Measurements from ENCODE around the gene ARHGEF18.

ARHGEF18 gene

DNA sequence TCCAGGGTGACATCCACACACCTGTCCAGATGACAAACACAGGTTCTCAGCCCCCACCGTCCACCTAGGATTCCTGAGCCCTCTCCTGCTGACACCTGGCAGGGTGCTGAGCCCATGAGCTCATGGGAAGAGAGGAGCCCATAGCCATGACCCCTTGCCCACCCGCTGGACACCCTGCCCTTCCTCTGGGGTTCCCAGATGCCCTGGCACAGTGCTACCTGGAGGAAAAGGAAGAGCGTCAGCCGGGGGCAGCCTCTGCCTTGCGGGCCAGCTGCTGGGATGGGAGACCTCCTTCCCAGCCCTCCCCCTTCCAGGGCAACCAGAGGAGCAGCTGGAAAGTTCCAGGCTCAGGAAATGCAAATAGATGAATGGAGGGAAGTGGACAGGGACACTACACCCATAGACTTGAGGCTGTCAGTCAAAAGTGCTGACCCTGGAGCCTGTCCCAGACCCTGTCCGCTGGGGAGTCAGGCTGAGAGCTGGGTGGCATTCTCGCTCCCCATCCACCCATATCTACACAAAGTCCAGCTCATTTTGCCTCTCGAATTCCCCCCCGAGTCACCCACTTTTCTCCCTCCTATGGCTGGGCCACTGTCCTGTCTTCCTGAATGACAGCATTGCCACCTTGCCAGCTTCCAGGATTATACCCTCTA is 12.3 kb upstream of the ARHGEF18 start:
- no peak for TF ChIP-seq SPI1 (IDR thresholded peaks at IDR 0.05; ENCODE audit: borderline replicate concordance, low read depth)
- no peak for TF ChIP-seq GABPA (IDR thresholded peaks at IDR 0.05; ENCODE audit: low read depth)
- TF ChIP-seq POLR2AphosphoS5 (IDR thresholded peaks at IDR 0.05; ENCODE audit: low read depth) = no peak
- TF ChIP-seq, protein P1, sequence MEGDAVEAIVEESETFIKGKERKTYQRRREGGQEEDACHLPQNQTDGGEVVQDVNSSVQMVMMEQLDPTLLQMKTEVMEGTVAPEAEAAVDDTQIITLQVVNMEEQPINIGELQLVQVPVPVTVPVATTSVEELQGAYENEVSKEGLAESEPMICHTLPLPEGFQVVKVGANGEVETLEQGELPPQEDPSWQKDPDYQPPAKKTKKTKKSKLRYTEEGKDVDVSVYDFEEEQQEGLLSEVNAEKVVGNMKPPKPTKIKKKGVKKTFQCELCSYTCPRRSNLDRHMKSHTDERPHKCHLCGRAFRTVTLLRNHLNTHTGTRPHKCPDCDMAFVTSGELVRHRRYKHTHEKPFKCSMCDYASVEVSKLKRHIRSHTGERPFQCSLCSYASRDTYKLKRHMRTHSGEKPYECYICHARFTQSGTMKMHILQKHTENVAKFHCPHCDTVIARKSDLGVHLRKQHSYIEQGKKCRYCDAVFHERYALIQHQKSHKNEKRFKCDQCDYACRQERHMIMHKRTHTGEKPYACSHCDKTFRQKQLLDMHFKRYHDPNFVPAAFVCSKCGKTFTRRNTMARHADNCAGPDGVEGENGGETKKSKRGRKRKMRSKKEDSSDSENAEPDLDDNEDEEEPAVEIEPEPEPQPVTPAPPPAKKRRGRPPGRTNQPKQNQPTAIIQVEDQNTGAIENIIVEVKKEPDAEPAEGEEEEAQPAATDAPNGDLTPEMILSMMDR (IDR thresholded peaks at IDR 0.05; ENCODE audit: insufficient read depth, low read length) = no peak
- TF ChIP-seq, protein P2, sequence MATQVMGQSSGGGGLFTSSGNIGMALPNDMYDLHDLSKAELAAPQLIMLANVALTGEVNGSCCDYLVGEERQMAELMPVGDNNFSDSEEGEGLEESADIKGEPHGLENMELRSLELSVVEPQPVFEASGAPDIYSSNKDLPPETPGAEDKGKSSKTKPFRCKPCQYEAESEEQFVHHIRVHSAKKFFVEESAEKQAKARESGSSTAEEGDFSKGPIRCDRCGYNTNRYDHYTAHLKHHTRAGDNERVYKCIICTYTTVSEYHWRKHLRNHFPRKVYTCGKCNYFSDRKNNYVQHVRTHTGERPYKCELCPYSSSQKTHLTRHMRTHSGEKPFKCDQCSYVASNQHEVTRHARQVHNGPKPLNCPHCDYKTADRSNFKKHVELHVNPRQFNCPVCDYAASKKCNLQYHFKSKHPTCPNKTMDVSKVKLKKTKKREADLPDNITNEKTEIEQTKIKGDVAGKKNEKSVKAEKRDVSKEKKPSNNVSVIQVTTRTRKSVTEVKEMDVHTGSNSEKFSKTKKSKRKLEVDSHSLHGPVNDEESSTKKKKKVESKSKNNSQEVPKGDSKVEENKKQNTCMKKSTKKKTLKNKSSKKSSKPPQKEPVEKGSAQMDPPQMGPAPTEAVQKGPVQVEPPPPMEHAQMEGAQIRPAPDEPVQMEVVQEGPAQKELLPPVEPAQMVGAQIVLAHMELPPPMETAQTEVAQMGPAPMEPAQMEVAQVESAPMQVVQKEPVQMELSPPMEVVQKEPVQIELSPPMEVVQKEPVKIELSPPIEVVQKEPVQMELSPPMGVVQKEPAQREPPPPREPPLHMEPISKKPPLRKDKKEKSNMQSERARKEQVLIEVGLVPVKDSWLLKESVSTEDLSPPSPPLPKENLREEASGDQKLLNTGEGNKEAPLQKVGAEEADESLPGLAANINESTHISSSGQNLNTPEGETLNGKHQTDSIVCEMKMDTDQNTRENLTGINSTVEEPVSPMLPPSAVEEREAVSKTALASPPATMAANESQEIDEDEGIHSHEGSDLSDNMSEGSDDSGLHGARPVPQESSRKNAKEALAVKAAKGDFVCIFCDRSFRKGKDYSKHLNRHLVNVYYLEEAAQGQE (IDR thresholded peaks at IDR 0.05; ENCODE audit: insufficient replicate concordance, low read depth) = no peak
- H3K27me3 ChIP-seq (ENCODE audit: insufficient read depth, poor library complexity, severe bottlenecking) = no peaks in the 10 kb centered on the region
- no peak for DNase-seq (ENCODE audit: low read depth in 1 of 2, low spot score in 1 of 2)
- peak overlapping the region; percentile 87 for H3K27ac ChIP-seq (replicated peaks)
- no peak overlapping the region for H3K4me3 ChIP-seq (replicated peaks; ENCODE audit: insufficient read depth, low read length)

DNA sequence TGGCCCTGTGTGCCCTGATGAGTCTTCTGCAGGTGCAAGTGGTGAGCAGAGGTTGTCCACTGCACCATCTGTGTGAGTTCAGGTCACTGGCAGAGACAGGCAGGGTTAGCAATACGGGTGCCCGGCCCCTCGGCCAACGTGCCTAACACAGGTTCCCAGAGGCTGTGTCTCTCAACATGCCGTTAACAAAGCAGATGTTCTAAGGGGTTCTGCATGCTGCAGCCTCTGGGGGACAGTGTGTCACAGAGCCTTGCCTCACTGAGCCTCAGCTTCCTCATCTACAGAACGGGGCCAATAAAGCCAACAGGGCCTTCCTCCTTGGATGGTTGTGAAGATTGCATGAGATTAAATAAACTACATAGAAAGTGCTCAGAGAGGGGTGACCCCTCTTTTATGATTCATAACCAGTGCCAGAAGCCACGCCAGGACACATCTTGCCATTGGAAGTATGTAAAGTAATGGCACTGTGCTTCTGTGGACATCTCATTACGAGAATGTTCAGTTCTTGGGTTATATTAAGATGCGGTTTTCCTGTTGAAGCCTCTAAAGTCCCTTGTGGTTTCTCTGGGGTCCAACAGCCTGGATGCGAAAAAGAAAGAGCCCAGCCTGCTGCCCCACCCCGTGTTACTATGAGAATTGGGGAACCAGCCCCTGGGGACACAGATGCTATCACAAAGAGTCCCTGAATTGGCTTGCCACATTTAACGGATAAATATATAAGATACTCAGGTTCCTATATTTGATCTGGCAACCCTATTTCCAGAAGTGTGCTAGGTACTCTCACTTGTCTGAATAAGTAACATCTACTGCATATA is 11.2 kb upstream of the ARHGEF18 start:
- DNase-seq (ENCODE audit: low read depth in 1 of 2, low spot score in 1 of 2) = peak; percentile 92 to 97
- Histone ChIP-seq H3K4me3 (replicated peaks; ENCODE audit: insufficient read depth, low read length) (no peak overlapping the region), H3K27me3 (ENCODE audit: insufficient read depth, poor library complexity, severe bottlenecking) (no peaks in the 10 kb centered on the region), H3K27ac (replicated peaks) (peak overlapping the region; percentile 87)
- TF ChIP-seq GABPA (IDR thresholded peaks at IDR 0.05; ENCODE audit: low read depth) = no peak; the same call in 1 of the 2 replicates
- TF ChIP-seq, protein P2 (IDR thresholded peaks at IDR 0.05; ENCODE audit: insufficient replicate concordance, low read depth) = no peak
- TF ChIP-seq, protein P1 (IDR thresholded peaks at IDR 0.05; ENCODE audit: insufficient read depth, low read length) = peak; percentile 23
- TF ChIP-seq POLR2AphosphoS5 (IDR thresholded peaks at IDR 0.05; ENCODE audit: low read depth) = peak; percentile 87
- TF ChIP-seq SPI1 (IDR thresholded peaks at IDR 0.05; ENCODE audit: borderline replicate concordance, low read depth) = peak; percentile 34; the same call in 1 of the 2 replicates

DNA sequence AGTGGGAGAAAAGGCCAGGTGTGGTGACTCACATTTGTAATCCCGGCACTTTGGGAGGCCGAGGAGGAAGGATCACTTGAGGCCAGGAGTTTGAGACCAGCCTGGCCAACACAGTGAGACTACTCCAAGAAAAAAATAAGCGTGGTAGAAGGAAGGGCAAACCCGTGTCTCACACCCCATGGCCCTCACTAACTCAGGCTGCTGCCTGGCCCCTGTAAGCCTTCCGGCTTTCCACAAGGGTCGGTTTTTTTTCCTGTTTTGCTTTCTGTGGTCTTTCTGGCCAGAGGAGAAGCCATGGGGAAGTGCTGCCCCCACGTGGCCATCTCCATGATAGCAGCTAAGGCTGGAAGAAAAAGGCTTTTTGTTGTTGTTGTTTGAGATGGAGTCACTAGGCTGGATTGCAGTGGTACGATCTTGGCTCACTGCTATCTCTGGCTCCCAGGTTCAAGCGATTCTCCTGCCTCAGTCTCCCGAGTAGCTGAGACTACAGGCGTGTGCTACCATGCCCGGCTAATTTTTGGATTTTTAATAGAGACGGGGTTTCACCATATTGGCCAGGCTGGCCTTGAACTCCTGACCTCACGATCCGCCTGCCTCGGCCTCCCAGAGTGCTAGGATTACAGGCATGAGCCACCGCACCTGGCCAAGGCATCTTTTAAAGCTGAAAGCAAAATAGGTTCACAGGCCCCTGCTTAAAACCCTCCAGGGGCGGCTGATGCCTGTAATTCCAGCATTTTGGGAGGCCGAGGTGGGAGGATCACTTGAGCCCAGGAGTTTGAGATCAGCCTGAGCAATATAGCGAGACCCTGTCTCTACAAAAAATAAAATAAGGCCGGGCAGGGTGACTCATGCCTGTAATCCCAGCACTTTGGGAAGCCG is 7.5 kb upstream of the ARHGEF18 start:
- no peaks in the 10 kb centered on the region for H3K27me3 ChIP-seq (ENCODE audit: insufficient read depth, poor library complexity, severe bottlenecking)
- peak; percentile 64 to 88 for DNase-seq (ENCODE audit: low read depth in 1 of 2, low spot score in 1 of 2)
- TF ChIP-seq, protein P2 (IDR thresholded peaks at IDR 0.05; ENCODE audit: insufficient replicate concordance, low read depth) = no peak
- no peak for TF ChIP-seq GABPA (IDR thresholded peaks at IDR 0.05; ENCODE audit: low read depth)
- no peak for TF ChIP-seq SPI1 (IDR thresholded peaks at IDR 0.05; ENCODE audit: borderline replicate concordance, low read depth)
- TF ChIP-seq POLR2AphosphoS5 (IDR thresholded peaks at IDR 0.05; ENCODE audit: low read depth) = no peak
- TF ChIP-seq, protein P1 (IDR thresholded peaks at IDR 0.05; ENCODE audit: insufficient read depth, low read length) = peak; percentile 86
- no peak overlapping the region for H3K4me3 ChIP-seq (replicated peaks; ENCODE audit: insufficient read depth, low read length)
- H3K27ac ChIP-seq (replicated peaks) = peak overlapping the region; percentile 87
